Measurements from ENCODE around the gene EPS15. TPM values are rescaled to one million over a fixed set of nuclear protein-coding genes. Genes with fewer than 3 reads are reported as not detected.

Gene EPS15
- 10 to 100 TPM; 56.9 to 80.5 (median 64.3) TPM for total RNA-seq

- peak; percentile 86 to 96 for DNase-seq (ENCODE audit: low spot score in 2 of 2)
- TF ChIP-seq, protein P1, sequence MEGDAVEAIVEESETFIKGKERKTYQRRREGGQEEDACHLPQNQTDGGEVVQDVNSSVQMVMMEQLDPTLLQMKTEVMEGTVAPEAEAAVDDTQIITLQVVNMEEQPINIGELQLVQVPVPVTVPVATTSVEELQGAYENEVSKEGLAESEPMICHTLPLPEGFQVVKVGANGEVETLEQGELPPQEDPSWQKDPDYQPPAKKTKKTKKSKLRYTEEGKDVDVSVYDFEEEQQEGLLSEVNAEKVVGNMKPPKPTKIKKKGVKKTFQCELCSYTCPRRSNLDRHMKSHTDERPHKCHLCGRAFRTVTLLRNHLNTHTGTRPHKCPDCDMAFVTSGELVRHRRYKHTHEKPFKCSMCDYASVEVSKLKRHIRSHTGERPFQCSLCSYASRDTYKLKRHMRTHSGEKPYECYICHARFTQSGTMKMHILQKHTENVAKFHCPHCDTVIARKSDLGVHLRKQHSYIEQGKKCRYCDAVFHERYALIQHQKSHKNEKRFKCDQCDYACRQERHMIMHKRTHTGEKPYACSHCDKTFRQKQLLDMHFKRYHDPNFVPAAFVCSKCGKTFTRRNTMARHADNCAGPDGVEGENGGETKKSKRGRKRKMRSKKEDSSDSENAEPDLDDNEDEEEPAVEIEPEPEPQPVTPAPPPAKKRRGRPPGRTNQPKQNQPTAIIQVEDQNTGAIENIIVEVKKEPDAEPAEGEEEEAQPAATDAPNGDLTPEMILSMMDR (IDR thresholded peaks at IDR 0.05), result no peak
- TF ChIP-seq POLR2A (IDR thresholded peaks at IDR 0.05), result no peak
- intact Hi-C loops (cut with DNase I; ENCODE audit: low total_unique reads), result no loop called here
- H3K4me3 ChIP-seq (ENCODE audit: low read depth, poor library complexity, severe bottlenecking), result peak within 1 kb of the TSS; percentile 89
- WGBS, 2 donors, result 1 to 2% methylated on average over 36 to 40 of the region's 56 CpGs
Observed at GRCh38 chr1:51519048-51519864, at the start of gene EPS15. EPS15 (minus strand) TSS chr1:51519266; CDS start chr1:51519231, 35 bp downstream.

DNA sequence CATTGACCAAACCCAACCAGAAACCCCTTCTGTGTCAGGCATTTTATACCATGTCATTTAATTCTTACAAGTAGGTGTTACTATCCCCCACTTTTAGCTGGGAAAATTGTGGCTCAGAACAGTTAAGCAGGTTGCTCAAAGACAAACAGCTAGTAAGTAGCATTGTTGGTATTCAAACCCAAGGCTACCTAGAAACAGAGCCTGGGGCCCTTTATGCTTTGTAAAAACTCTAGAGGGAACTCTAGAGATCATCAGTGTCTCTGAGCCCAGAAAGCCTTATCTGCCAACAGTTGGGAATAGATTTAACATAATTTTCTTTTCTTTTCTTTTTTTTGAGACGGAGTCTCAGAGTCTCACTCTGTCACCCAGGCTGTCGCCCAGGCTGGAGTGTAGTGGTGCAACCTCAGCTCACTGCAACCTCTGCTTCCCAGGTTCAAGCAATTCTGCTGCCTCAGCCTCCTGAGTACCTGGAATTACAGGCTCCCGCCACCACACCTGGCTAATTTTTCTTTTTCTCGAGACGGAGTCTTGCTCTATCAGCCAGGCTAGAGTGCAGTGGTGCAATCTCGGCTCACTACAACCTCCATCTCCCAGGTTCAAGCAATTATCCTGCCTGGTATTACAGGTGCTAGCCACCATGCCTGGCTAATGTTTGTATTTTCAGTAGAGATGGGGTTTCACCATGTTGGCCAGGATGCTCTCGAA, 49.3 kb upstream of the EPS15 start:
- no peak overlapping the region for H3K4me3 ChIP-seq (ENCODE audit: low read depth, poor library complexity, severe bottlenecking)
- WGBS, 2 donors, result 91 to 92% methylated on average over 7 of the region's 7 CpGs
- TF ChIP-seq POLR2A (IDR thresholded peaks at IDR 0.05), result no peak
- TF ChIP-seq, protein P1 (IDR thresholded peaks at IDR 0.05), result no peak
- intact Hi-C loops (cut with DNase I; ENCODE audit: low total_unique reads), result no loop called here
- no peak for DNase-seq (ENCODE audit: low spot score in 2 of 2)

GRCh38 chr1:51567653-51568052, 48.6 kb upstream of the EPS15 start:
- intact Hi-C loops (cut with DNase I; ENCODE audit: low total_unique reads), result no loop called here
- DNase-seq (ENCODE audit: low spot score in 2 of 2), result no peak
- H3K4me3 ChIP-seq (ENCODE audit: low read depth, poor library complexity, severe bottlenecking), result no peak overlapping the region
- TF ChIP-seq POLR2A (IDR thresholded peaks at IDR 0.05), result no peak
- TF ChIP-seq, protein P1 (IDR thresholded peaks at IDR 0.05), result no peak

DNA sequence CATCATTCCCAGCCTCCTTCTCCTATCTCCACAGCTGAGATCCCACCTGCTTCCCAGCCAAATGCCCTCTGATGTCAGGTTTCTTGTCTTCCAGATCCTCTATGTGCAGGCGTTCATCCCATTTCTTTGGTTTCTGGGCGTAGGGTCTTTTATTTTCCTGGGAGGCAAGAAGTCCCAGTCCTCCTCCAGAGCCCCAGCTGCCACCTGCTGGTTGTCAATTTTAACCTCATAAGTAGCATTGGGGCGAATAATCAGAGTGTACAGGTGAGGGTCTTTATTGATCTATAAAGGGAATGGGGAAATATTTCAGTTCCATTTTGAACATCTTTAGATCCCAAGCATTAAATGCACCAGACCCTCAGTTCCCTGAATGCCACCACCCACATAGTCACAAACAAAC, 47.2 kb upstream of the EPS15 start:
- no peak overlapping the region for H3K4me3 ChIP-seq (ENCODE audit: low read depth, poor library complexity, severe bottlenecking)
- TF ChIP-seq POLR2A (IDR thresholded peaks at IDR 0.05), result no peak
- 85 to 91% methylated on average over 3 of the region's 3 CpGs for WGBS, 2 donors
- no peak for DNase-seq (ENCODE audit: low spot score in 2 of 2)
- intact Hi-C loops (cut with DNase I; ENCODE audit: low total_unique reads), result no loop called here

DNA sequence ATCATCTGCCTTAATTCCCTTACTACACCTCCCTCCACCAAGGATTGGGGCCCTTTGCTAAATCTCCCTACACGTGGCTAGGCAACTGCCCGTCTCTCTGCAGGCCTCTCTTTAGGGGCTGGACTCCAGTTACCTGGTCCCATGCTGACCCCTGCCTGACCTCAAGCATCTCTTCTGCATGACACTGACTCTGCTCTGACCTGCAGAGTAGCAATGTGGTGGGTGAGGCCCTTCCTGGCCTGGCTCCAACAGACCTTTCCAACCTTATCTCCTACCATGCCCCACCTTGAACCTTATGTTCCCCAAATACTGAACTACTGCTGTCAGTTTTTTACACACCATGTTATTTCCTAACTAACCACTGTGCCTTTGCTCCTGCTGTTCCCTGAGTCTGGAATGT, 45.9 kb upstream of the EPS15 start:
- 73 to 89% methylated on average over 2 of the region's 2 CpGs for WGBS, 2 donors

GRCh38 chr1:51564124-51564523, 45.1 kb upstream of the EPS15 start:
- no peak overlapping the region for H3K4me3 ChIP-seq (ENCODE audit: low read depth, poor library complexity, severe bottlenecking)
- no peak for DNase-seq (ENCODE audit: low spot score in 2 of 2)
- no peak for TF ChIP-seq POLR2A (IDR thresholded peaks at IDR 0.05)
- TF ChIP-seq, protein P1 (IDR thresholded peaks at IDR 0.05), result no peak
- intact Hi-C loops (cut with DNase I; ENCODE audit: low total_unique reads), result loop anchor here (5.0 kb wide), 1 partner anchor 582 kb away; no protein-coding TSS in a partner anchor

More for the DNA sequence above, 45.9 kb upstream of the EPS15 start:
- H3K4me3 ChIP-seq (ENCODE audit: low read depth, poor library complexity, severe bottlenecking), result no peak overlapping the region
- no peak for TF ChIP-seq POLR2A (IDR thresholded peaks at IDR 0.05)
- no peak for DNase-seq (ENCODE audit: low spot score in 2 of 2)
- intact Hi-C loops (cut with DNase I; ENCODE audit: low total_unique reads), result no loop called here

All from lower leg skin (tissue), 4 donors.